HCT116 (cell line): ENCODE data around the gene RIC8B. TPM values are rescaled to one million over a fixed set of nuclear protein-coding genes. Genes with fewer than 3 reads are reported as not detected.

Source experiments
- ATAC-seq: fragments of 200-7000 bp; cut with Tn5 transposase; 2 replicates; pipeline ENCODE4 v1.9.1; 2020; ENCODE audit warnings: mild to moderate bottlenecking, moderate library complexity
- BruUV-seq: library from RNA; stranded (reverse); fragments of 400-500 nt; replicated peaks from 2 replicates; lab custom pipeline; 2021; lab: Mats Ljungman, UMichigan
- CTCF ChIA-PET: fragments of 300-600 bp; sonication (Branson Sonifier 250); formaldehyde crosslinking; loops from one replicate; lab custom pipeline; 2021; ENCODE audit warnings: antibody characterized with exemption; lab: Charles Lee
- POLR2A ChIA-PET: fragments of 300-600, 350-600 bp; sonication (Branson Sonifier 250); formaldehyde crosslinking; loops from one replicate; lab custom pipeline; 2021; ENCODE audit warnings: antibody characterized with exemption; lab: Charles Lee
- RAD21 ChIA-PET, 2 experiments: fragments of 300-600 bp; sonication (Branson Sonifier 250); formaldehyde crosslinking; loops; one replicate each; lab custom pipeline; 2023; ENCODE audit warnings: low total read pairs in 2 of 2; ENCODE audit not compliant: uncharacterized antibody in 2 of 2, unreplicated experiment in 2 of 2, low non-redundant PET in 1 of 2; lab: Charles Lee
- DNase-seq: peaks from one replicate; pipeline ENCODE4 v3.0.0-alpha.2; 2010; ENCODE audit warnings: low read depth, low spot score
- H2AFZ ChIP-seq: fragments of 200-600 bp; shearing (Covaris generic), sonication (generic); 2 replicates; pipeline ENCODE4 v1.6.1; 2017; ENCODE audit warnings: low read depth, mixed run types, mixed read lengths, antibody characterized with exemption, low read length; ENCODE audit not compliant: poor library complexity, severe bottlenecking
- H3K27ac ChIP-seq: 2 replicates; pipeline ENCODE4 v1.5.1; 2012; ENCODE audit warnings: low read depth, low read length
- H3K27me3 ChIP-seq: fragments of 200-600 bp; sonication (generic); 2 replicates; pipeline ENCODE4 v1.6.1; 2016; ENCODE audit warnings: mixed run types, low read length, mixed read lengths; ENCODE audit not compliant: insufficient read depth
- H3K36me3 ChIP-seq, 2 experiments: fragments of 200-500 bp in 1 of 2; fragments of 200-600 bp in 1 of 2; sonication (Bioruptor generic) in 1 of 2; sonication (generic) in 1 of 2; 2 replicates each; pipeline versions ENCODE4 v1.5.1 to v1.6.1; 2014 to 2016; ENCODE audit warnings: low read length in 2 of 2, inconsistent platforms in 1 of 2, mixed read lengths in 1 of 2, mixed run types in 1 of 2; ENCODE audit not compliant: insufficient read depth in 2 of 2, control insufficient read depth in 1 of 2
- H3K4me1 ChIP-seq, 2 experiments: fragments of 200-600 bp in 1 of 2; sonication (generic) in 1 of 2; 2 replicates each; pipeline versions ENCODE4 v1.5.1 to v1.6.1; 2012 to 2017; ENCODE audit warnings: low read length in 2 of 2, inconsistent platforms in 1 of 2, mild to moderate bottlenecking in 1 of 2, mixed read lengths in 1 of 2, mixed run types in 1 of 2, moderate library complexity in 1 of 2; ENCODE audit not compliant: insufficient read depth in 2 of 2, control insufficient read depth in 1 of 2
- H3K4me2 ChIP-seq: fragments of 200-600 bp; sonication (generic); 2 replicates; pipeline ENCODE4 v1.6.1; 2017; ENCODE audit warnings: mixed run types, low read length, mixed read lengths
- H3K4me3 ChIP-seq, 2 experiments: fragments of 200-600 bp in 1 of 2; sonication (generic) in 1 of 2; replicated peaks in 1 of 2; 2 replicates each; pipeline ENCODE4 v1.5.1; 2011 to 2016; ENCODE audit warnings: low read length in 2 of 2, control low read depth in 1 of 2, low read depth in 1 of 2, mild to moderate bottlenecking in 1 of 2, mixed read lengths in 1 of 2, mixed run types in 1 of 2
- H3K79me2 ChIP-seq: fragments of 200-600 bp; sonication (generic); 2 replicates; pipeline ENCODE4 v1.6.1; 2017; ENCODE audit warnings: mild to moderate bottlenecking, mixed run types, low read length, moderate library complexity, mixed read lengths; ENCODE audit not compliant: insufficient read depth
- H3K9ac ChIP-seq: fragments of 200-600 bp; sonication (generic); 2 replicates; pipeline ENCODE4 v1.6.1; 2016; ENCODE audit warnings: low read length, mixed read lengths
- H3K9me2 ChIP-seq: fragments of 200-600 bp; sonication (generic), shearing (Covaris generic); 2 replicates; pipeline ENCODE4 v1.6.1; 2017; ENCODE audit warnings: mixed run types, mild to moderate bottlenecking, moderate library complexity; ENCODE audit not compliant: insufficient read depth
- H3K9me3 ChIP-seq, 2 experiments: fragments of 200-500 bp in 1 of 2; fragments of 200-600 bp in 1 of 2; sonication (Bioruptor generic) in 1 of 2; sonication (generic) in 1 of 2; 2 replicates each; pipeline ENCODE4 v1.6.1; 2014 to 2017; ENCODE audit warnings: low read length in 2 of 2, mixed read lengths in 2 of 2, inconsistent platforms in 1 of 2, low read depth in 1 of 2, mild to moderate bottlenecking in 1 of 2, mixed run types in 1 of 2, moderate library complexity in 1 of 2; ENCODE audit not compliant: control insufficient read depth in 1 of 2, insufficient read depth in 1 of 2
- H4K20me1 ChIP-seq: fragments of 200-600 bp; sonication (generic), shearing (Covaris generic); 2 replicates; pipeline ENCODE4 v1.6.1; 2017; ENCODE audit warnings: mixed run types, mild to moderate bottlenecking, moderate library complexity; ENCODE audit not compliant: insufficient read depth
- ATF3 ChIP-seq: IDR thresholded peaks from 2 replicates; pipeline ENCODE4 v1.6.1; 2012
- CBX3 ChIP-seq: IDR thresholded peaks from 2 replicates; pipeline ENCODE4 v1.6.1; 2012; ENCODE audit warnings: low read depth
- CEBPB ChIP-seq: IDR thresholded peaks from 2 replicates; pipeline ENCODE4 v1.6.1; 2012; ENCODE audit warnings: low read depth
- EGR1 ChIP-seq: IDR thresholded peaks from 2 replicates; pipeline ENCODE4 v1.6.1; 2012; ENCODE audit warnings: low read depth
- ELF1 ChIP-seq: IDR thresholded peaks from 2 replicates; pipeline ENCODE4 v1.6.1; 2012; ENCODE audit warnings: low read depth, borderline replicate concordance
- EZH2phosphoT487 ChIP-seq: fragments of 200-600 bp; IDR thresholded peaks from 2 replicates; pipeline ENCODE4 v1.6.1; 2018; ENCODE audit warnings: antibody characterized with exemption, borderline replicate concordance
- FOSL1 ChIP-seq: IDR thresholded peaks from 2 replicates; pipeline ENCODE4 v1.6.1; 2012; ENCODE audit warnings: low read depth
- JUND ChIP-seq: IDR thresholded peaks from 2 replicates; pipeline ENCODE4 v1.6.1; 2012
- MAX ChIP-seq: IDR thresholded peaks from 2 replicates; pipeline ENCODE4 v1.6.1; 2012
- POLR2A ChIP-seq: IDR thresholded peaks from 2 replicates; pipeline ENCODE4 v1.7.0; 2011; ENCODE audit warnings: borderline replicate concordance; ENCODE audit not compliant: insufficient read depth, insufficient read length; ENCODE audit errors: extremely low read depth
- SIN3A ChIP-seq: IDR thresholded peaks from 2 replicates; pipeline ENCODE4 v1.6.1; 2012; ENCODE audit warnings: low read depth
- SP1 ChIP-seq: IDR thresholded peaks from 2 replicates; pipeline ENCODE4 v1.6.1; 2012; ENCODE audit warnings: low read depth
- SRF ChIP-seq: IDR thresholded peaks from 2 replicates; pipeline ENCODE4 v1.6.1; 2012; ENCODE audit warnings: low read depth
- ZFX ChIP-seq: fragments of 450-650 bp; IDR thresholded peaks from 2 replicates; pipeline ENCODE4 v1.6.1; 2017
- intact Hi-C: fragments of 100-400 bp; cut with micrococcal nuclease; formaldehyde crosslinking; loops from 2 replicates; pipeline ENCODE4 v1.10.0; 2022
- total RNA-seq: library from RNA; stranded (reverse); gene quantifications from one replicate; pipeline ENCODE4 v1.2.1, GENCODE V29; 2021; ENCODE audit not compliant: unreplicated experiment
- TF ChIP-seq, protein P1 (sequence below): IDR thresholded peaks from 2 replicates; pipeline ENCODE4 v1.6.1; 2011; ENCODE audit warnings: mild to moderate bottlenecking, low read length, moderate library complexity; ENCODE audit not compliant: insufficient replicate concordance; ENCODE audit errors: extremely low read depth
- TF ChIP-seq, protein P2 (sequence below): IDR thresholded peaks from 2 replicates; pipeline ENCODE4 v1.6.1; 2012; ENCODE audit warnings: low read depth
- TF ChIP-seq, protein P3 (sequence below), 3 experiments: fragments of 200-600 bp in 1 of 3; sonication (generic) in 1 of 3; IDR thresholded peaks in 2 of 3; conservative IDR thresholded peaks in 1 of 3; 2 replicates each; pipeline ENCODE4 v1.5.1; 2012 to 2017; ENCODE audit warnings: low read depth in 2 of 3, low read length in 2 of 3, antibody characterized with exemption in 1 of 3, borderline replicate concordance in 1 of 3, control low read depth in 1 of 3, mild to moderate bottlenecking in 1 of 3, mixed read lengths in 1 of 3, mixed run types in 1 of 3, moderate library complexity in 1 of 3; ENCODE audit not compliant: insufficient read depth in 1 of 3

The RIC8B gene
- total RNA-seq, 1 experiment from 2014 or later: 16.7 TPM

DNA sequence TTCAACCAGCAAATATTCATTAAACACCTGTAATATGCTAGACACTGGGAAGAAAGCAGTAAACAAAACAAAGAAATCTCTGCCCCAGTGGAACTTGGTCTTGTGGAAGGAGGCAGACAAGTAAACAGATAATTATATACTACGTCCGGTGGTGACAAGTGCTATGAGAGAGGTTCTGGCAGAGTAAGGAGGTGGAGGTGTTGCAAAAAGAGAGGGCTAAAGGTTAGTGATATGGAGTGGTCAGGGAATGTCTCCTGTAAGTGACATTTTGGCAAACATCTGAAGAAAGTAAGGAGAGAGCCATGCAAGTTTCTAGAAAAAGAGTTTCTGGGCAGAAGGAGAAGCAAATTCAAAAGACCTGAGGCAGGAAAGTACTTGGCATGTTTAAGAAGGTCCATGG lies 73.4 kb downstream of the RIC8B start:
- no peaks in the 10 kb centered on the region for H3K9me3 ChIP-seq
- H3K27ac ChIP-seq: no peak overlapping the region
- POLR2A ChIA-PET: no interaction called here
- no peak overlapping the region for H2AFZ ChIP-seq
- peaks cover 3 to 12% of the 10 kb centered on the region in 2 experiments; a peak in 1 of 4 replicates for H3K36me3 ChIP-seq
- intact Hi-C loops: loop anchor here (10.0 kb wide), 1 partner anchor 623 kb away; no protein-coding TSS in a partner anchor
- no peaks in the 10 kb centered on the region for H3K79me2 ChIP-seq
- no TSS peak for BruUV-seq
- no peaks in the 10 kb centered on the region for H4K20me1 ChIP-seq
- CTCF ChIA-PET: no interaction called here
- ATAC-seq (no peak), DNase-seq (no peak)
- no peak overlapping the region for H3K9ac ChIP-seq
- no peak overlapping the region for H3K4me3 ChIP-seq
- TF ChIP-seq, protein P1, sequence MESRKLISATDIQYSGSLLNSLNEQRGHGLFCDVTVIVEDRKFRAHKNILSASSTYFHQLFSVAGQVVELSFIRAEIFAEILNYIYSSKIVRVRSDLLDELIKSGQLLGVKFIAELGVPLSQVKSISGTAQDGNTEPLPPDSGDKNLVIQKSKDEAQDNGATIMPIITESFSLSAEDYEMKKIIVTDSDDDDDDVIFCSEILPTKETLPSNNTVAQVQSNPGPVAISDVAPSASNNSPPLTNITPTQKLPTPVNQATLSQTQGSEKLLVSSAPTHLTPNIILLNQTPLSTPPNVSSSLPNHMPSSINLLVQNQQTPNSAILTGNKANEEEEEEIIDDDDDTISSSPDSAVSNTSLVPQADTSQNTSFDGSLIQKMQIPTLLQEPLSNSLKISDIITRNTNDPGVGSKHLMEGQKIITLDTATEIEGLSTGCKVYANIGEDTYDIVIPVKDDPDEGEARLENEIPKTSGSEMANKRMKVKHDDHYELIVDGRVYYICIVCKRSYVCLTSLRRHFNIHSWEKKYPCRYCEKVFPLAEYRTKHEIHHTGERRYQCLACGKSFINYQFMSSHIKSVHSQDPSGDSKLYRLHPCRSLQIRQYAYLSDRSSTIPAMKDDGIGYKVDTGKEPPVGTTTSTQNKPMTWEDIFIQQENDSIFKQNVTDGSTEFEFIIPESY: no peak
- TF ChIP-seq SIN3A (no peak), POLR2A (no peak), MAX (no peak), ELF1 (no peak), SRF (no peak), EGR1 (no peak), EZH2phosphoT487 (no peak), JUND (no peak), ATF3 (no peak), SP1 (no peak), CBX3 (no peak), FOSL1 (no peak), ZFX (no peak), CEBPB (no peak)
- TF ChIP-seq, protein P2, sequence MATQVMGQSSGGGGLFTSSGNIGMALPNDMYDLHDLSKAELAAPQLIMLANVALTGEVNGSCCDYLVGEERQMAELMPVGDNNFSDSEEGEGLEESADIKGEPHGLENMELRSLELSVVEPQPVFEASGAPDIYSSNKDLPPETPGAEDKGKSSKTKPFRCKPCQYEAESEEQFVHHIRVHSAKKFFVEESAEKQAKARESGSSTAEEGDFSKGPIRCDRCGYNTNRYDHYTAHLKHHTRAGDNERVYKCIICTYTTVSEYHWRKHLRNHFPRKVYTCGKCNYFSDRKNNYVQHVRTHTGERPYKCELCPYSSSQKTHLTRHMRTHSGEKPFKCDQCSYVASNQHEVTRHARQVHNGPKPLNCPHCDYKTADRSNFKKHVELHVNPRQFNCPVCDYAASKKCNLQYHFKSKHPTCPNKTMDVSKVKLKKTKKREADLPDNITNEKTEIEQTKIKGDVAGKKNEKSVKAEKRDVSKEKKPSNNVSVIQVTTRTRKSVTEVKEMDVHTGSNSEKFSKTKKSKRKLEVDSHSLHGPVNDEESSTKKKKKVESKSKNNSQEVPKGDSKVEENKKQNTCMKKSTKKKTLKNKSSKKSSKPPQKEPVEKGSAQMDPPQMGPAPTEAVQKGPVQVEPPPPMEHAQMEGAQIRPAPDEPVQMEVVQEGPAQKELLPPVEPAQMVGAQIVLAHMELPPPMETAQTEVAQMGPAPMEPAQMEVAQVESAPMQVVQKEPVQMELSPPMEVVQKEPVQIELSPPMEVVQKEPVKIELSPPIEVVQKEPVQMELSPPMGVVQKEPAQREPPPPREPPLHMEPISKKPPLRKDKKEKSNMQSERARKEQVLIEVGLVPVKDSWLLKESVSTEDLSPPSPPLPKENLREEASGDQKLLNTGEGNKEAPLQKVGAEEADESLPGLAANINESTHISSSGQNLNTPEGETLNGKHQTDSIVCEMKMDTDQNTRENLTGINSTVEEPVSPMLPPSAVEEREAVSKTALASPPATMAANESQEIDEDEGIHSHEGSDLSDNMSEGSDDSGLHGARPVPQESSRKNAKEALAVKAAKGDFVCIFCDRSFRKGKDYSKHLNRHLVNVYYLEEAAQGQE: no peak
- TF ChIP-seq, protein P3, sequence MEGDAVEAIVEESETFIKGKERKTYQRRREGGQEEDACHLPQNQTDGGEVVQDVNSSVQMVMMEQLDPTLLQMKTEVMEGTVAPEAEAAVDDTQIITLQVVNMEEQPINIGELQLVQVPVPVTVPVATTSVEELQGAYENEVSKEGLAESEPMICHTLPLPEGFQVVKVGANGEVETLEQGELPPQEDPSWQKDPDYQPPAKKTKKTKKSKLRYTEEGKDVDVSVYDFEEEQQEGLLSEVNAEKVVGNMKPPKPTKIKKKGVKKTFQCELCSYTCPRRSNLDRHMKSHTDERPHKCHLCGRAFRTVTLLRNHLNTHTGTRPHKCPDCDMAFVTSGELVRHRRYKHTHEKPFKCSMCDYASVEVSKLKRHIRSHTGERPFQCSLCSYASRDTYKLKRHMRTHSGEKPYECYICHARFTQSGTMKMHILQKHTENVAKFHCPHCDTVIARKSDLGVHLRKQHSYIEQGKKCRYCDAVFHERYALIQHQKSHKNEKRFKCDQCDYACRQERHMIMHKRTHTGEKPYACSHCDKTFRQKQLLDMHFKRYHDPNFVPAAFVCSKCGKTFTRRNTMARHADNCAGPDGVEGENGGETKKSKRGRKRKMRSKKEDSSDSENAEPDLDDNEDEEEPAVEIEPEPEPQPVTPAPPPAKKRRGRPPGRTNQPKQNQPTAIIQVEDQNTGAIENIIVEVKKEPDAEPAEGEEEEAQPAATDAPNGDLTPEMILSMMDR (IDR thresholded peaks at IDR 0.05 in 2 of 3, conservative IDR thresholded peaks at IDR 0.05 in 1 of 3; ENCODE audit: borderline replicate concordance in 1 of 3, insufficient read depth in 1 of 3, low read depth in 2 of 3, low read length in 2 of 3): no peak
- RAD21 ChIA-PET: no interaction called here
- no peaks in the 10 kb centered on the region for H3K4me1 ChIP-seq
- H3K4me2 ChIP-seq: no peak overlapping the region
- H3K9me2 ChIP-seq: no peaks in the 10 kb centered on the region
- H3K27me3 ChIP-seq: no peaks in the 10 kb centered on the region
